Uterus (tissue), 2 donors: ENCODE data around the gene DNMT3A.

Source experiments
- POLR2A ChIP-seq, 2 donors: fragments of 450-650 bp; IDR thresholded peaks; one replicate each; pipeline ENCODE4 v1.6.1; 2016; ENCODE audit warnings: antibody characterized with exemption in 2 of 2, mild to moderate bottlenecking in 1 of 2, moderate library complexity in 1 of 2
- TF ChIP-seq, protein P1 (sequence below), 4 experiments: fragments of 200-600 bp in 2 of 4; fragments of 450-650 bp in 2 of 4; sonication (generic) in 2 of 4; IDR thresholded peaks; one replicate each; pipeline ENCODE4 v1.5.1; 2016 to 2019; ENCODE audit warnings: antibody characterized with exemption in 4 of 4, mild to moderate bottlenecking in 2 of 4, moderate library complexity in 1 of 4

GRCh38 chr2:25298776-25299431 is 42.8 kb downstream of the DNMT3A start:
- TF ChIP-seq, protein P1, sequence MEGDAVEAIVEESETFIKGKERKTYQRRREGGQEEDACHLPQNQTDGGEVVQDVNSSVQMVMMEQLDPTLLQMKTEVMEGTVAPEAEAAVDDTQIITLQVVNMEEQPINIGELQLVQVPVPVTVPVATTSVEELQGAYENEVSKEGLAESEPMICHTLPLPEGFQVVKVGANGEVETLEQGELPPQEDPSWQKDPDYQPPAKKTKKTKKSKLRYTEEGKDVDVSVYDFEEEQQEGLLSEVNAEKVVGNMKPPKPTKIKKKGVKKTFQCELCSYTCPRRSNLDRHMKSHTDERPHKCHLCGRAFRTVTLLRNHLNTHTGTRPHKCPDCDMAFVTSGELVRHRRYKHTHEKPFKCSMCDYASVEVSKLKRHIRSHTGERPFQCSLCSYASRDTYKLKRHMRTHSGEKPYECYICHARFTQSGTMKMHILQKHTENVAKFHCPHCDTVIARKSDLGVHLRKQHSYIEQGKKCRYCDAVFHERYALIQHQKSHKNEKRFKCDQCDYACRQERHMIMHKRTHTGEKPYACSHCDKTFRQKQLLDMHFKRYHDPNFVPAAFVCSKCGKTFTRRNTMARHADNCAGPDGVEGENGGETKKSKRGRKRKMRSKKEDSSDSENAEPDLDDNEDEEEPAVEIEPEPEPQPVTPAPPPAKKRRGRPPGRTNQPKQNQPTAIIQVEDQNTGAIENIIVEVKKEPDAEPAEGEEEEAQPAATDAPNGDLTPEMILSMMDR (IDR thresholded peaks at IDR 0.05): no peak
- TF ChIP-seq POLR2A (IDR thresholded peaks at IDR 0.05): no peak
